Central memory CD8-positive, alpha-beta T cell (primary cell): ENCODE data around the gene IFNL2.

Source experiments
- ATAC-seq: fragments of 150-1000 bp; cut with Tn5 transposase; replicated peaks from 2 replicates; pipeline ENCODE4 v1.10.0; 2022; ENCODE audit warnings: mild to moderate bottlenecking, moderate FRiP score, moderate number of reproducible peaks; ENCODE audit not compliant: poor library complexity, severe bottlenecking; ENCODE audit errors: extremely low read depth
- DNase-seq, 2 donors: peaks; one replicate each; pipeline ENCODE4 v3.0.0; 2021; ENCODE audit warnings: low spot score in 2 of 2
- H3K27ac Mint-ChIP-seq: one replicate; pipeline ENCODE4 v1.8.0; 2022; ENCODE audit warnings: low read depth, mild to moderate bottlenecking, moderate library complexity, mixed read lengths
- H3K27me3 Mint-ChIP-seq: one replicate; pipeline ENCODE4 v1.8.0; 2022; ENCODE audit warnings: mixed read lengths
- H3K36me3 Mint-ChIP-seq: one replicate; pipeline ENCODE4 v1.8.0; 2022; ENCODE audit warnings: mild to moderate bottlenecking, moderate library complexity, mixed read lengths; ENCODE audit not compliant: insufficient read depth
- H3K4me1 Mint-ChIP-seq: one replicate; pipeline ENCODE4 v1.8.0; 2022; ENCODE audit warnings: mixed read lengths
- H3K4me3 Mint-ChIP-seq: one replicate; pipeline ENCODE4 v1.8.0; 2022; ENCODE audit warnings: mild to moderate bottlenecking, moderate library complexity, mixed read lengths
- H3K9me3 Mint-ChIP-seq: one replicate; pipeline ENCODE4 v1.8.0; 2022; ENCODE audit warnings: mixed read lengths

The IFNL2 gene

DNA sequence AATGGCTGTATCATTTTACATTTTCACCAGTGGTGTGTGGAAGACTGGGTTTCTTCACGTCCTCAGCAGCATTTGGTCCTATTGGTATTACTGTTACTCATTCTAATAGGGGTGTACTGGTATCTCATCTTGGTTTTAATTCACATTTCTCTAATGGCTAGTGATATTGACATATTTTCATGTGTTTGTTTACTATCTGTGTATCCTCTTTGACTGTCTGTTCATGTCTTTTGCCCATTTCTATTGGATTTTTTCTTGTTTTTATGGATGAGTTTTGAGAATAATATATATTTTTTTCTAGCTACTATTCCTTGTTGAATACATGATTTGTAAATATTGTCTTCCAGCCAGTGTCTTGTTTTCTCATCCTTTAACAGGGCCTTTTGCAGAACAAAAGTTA, 13.8 kb downstream of the IFNL2 start:
- ATAC-seq (no peak), DNase-seq (no peak)
- H3K4me1 Mint-ChIP-seq, result peaks cover 5% of the 10 kb centered on the region
- peaks cover 2% of the 10 kb centered on the region for H3K36me3 Mint-ChIP-seq
- no peak overlapping the region for H3K27ac Mint-ChIP-seq
- no peak overlapping the region for H3K4me3 Mint-ChIP-seq
- no peaks in the 10 kb centered on the region for H3K27me3 Mint-ChIP-seq
- H3K9me3 Mint-ChIP-seq, result no peaks in the 10 kb centered on the region

DNA sequence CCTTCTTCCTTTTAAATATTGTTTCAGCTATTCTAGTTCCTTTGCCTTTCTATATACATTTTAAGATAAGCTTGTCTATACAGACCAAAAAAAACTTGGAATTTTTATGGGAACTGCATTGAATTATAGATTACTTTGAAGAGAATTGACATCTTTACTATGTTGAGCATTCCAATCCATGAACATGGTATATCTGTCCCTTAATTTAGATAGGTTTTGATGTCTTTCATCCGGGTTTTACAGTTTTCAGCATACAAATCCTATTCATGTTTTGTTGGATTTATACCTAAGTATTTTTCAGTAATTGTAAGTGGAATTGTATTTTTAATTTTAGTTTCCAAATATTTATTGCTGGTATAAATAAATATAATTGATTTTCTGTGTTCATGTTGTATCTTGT, 15.8 kb downstream of the IFNL2 start:
- Mint-ChIP-seq H3K27ac (no peak overlapping the region), H3K4me3 (no peak overlapping the region), H3K4me1 (no peaks in the 10 kb centered on the region), H3K27me3 (no peaks in the 10 kb centered on the region), H3K9me3 (no peaks in the 10 kb centered on the region), H3K36me3 (peaks cover 4% of the 10 kb centered on the region)
- DNase-seq (no peak), ATAC-seq (no peak)

DNA sequence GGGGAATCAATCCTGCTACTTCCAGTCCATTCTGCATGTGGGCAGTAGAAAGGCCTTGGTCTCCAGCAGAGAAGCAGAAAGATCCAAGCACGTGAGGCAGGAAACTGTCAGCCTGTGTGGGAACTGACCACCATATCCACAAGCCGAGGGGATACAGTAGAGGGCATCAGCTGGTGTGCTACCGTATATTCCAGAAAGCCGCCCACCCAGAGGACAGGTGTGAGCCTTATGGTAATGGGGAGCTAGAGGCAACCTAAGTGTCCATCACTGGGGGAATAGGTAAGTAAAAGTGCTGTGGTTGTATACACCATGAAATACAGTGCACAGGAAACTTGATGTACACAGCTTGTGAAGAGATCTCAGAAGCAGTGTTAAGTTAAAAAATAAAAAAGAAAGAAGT, 25.2 kb downstream of the IFNL2 start:
- DNase-seq (no peak), ATAC-seq (no peak)
- H3K27ac Mint-ChIP-seq, result no peak overlapping the region
- peaks cover 4% of the 10 kb centered on the region for H3K36me3 Mint-ChIP-seq
- H3K4me3 Mint-ChIP-seq, result no peak overlapping the region
- no peaks in the 10 kb centered on the region for H3K27me3 Mint-ChIP-seq
- H3K9me3 Mint-ChIP-seq, result no peaks in the 10 kb centered on the region
- peaks cover 24% of the 10 kb centered on the region for H3K4me1 Mint-ChIP-seq

DNA sequence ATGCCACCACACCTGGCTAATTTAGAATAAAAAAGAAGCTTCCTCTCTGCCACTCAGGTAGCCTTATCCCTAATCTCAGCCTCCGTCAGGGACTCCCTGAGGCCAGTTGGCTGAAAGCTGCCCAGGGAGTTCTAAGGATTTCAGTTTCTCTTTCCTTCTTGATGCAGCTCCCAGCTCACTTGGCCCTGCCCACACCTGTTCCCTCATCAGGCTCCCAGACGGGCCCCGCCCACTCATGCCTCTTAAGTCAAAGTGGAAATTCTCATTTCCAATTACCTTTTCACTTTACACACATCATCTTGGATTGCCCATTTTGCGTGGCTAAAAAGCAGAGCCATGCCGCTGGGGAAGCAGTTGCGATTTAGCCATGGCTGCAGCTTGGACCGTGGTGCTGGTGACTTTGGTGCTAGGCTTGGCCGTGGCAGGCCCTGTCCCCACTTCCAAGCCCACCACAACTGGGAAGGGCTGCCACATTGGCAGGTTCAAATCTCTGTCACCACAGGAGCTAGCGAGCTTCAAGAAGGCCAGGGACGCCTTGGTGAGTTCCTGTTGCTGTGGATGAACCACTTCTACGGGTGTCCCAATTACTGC, 28.0 kb downstream of the IFNL2 start, which contains the start of gene IFNL1:
Gene IFNL1, plus strand, starts transcription at position 353 of the 591 bp plus-strand sequence. Its CDS starts 15 bp downstream, at position 368.
- Mint-ChIP-seq H3K9me3 (no peaks in the 10 kb centered on the region), H3K4me1 (peaks cover 38% of the 10 kb centered on the region), H3K36me3 (peaks cover 6% of the 10 kb centered on the region), H3K4me3 (peak within 1 kb of the TSS; percentile 2), H3K27me3 (no peaks in the 10 kb centered on the region), H3K27ac (no peak within 1 kb of the TSS)
- ATAC-seq (no peak), DNase-seq (no peak)

DNA sequence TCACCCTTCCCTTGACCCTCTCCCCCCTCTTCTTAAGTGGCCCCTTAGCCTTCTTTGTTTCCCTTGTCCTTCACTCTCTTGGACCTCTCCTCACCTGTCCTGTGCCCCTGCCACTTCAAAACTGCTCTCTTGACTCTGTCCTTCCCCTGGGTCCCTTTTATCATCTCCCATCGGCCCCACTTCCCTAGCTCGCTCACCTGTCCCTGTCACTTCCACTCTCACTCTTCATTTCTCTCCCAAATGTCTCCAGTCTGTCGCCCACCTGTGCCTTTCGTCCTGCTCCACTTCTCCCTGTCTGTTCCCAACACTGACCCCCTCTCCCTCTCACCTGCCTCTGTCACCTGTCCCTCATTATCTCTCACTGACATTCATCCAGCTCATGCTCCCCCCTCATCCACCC, 28.7 kb downstream of the IFNL2 start:
- Mint-ChIP-seq H3K4me3 (peak overlapping the region; percentile 2), H3K4me1 (peaks cover 38% of the 10 kb centered on the region), H3K27ac (no peak overlapping the region), H3K9me3 (no peaks in the 10 kb centered on the region), H3K27me3 (no peaks in the 10 kb centered on the region), H3K36me3 (peaks cover 6% of the 10 kb centered on the region)
- DNase-seq, result no peak
- no peak for ATAC-seq

DNA sequence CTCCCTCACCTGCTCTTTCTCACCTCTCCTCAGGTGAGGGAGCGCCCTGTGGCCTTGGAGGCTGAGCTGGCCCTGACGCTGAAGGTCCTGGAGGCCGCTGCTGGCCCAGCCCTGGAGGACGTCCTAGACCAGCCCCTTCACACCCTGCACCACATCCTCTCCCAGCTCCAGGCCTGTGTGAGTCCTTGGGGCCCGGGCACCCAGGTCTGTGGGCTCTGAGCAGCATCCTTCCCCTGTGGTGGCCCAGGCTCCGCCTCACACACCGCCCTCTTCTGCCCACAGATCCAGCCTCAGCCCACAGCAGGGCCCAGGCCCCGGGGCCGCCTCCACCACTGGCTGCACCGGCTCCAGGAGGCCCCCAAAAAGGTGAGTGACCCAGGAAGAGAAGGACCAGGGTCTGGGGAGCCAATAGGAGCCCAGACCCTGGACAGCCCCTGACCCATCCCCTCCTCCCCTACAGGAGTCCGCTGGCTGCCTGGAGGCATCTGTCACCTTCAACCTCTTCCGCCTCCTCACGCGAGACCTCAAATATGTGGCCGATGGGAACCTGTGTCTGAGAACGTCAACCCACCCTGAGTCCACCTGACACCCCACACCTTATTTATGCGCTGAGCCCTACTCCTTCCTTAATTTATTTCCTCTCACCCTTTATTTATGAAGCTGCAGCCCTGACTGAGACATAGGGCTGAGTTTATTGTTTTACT, 29.9 kb downstream of the IFNL2 start:
- ATAC-seq, result peak; percentile 95
- H3K4me3 Mint-ChIP-seq, result peak overlapping the region; percentile 78

DNA sequence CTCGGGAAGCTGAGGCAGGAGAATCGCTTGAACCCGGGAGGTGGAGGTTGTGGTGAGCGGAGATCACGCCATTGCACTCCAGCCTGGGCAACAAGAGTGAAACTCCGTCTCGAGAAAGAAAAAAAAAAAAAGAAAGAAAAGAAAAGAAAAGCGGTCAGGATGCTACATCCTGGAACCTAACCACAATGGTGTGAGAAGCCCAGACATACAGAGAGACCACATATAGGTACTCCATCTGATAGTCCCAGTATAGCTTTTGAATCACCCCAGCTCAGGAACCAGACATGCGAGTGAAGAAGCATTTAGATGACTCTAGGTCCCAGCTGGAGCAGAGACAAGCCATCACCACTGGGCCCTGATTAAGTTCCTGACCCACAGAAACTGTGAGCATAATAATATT, 31.2 kb downstream of the IFNL2 start:
- H3K36me3 Mint-ChIP-seq, result peaks cover 6% of the 10 kb centered on the region
- no peaks in the 10 kb centered on the region for H3K9me3 Mint-ChIP-seq
- H3K4me3 Mint-ChIP-seq, result peak overlapping the region; percentile 78
- H3K27ac Mint-ChIP-seq, result peak overlapping the region; percentile 47
- peaks cover 38% of the 10 kb centered on the region for H3K4me1 Mint-ChIP-seq
- DNase-seq (no peak), ATAC-seq (peak; percentile 38)
- H3K27me3 Mint-ChIP-seq, result no peaks in the 10 kb centered on the region

More for the DNA sequence above, 29.9 kb downstream of the IFNL2 start:
- DNase-seq, result peak; percentile 59 to 74
- no peaks in the 10 kb centered on the region for H3K27me3 Mint-ChIP-seq
- peaks cover 38% of the 10 kb centered on the region for H3K4me1 Mint-ChIP-seq
- peaks cover 6% of the 10 kb centered on the region for H3K36me3 Mint-ChIP-seq
- no peaks in the 10 kb centered on the region for H3K9me3 Mint-ChIP-seq
- peak overlapping the region; percentile 47 for H3K27ac Mint-ChIP-seq

DNA sequence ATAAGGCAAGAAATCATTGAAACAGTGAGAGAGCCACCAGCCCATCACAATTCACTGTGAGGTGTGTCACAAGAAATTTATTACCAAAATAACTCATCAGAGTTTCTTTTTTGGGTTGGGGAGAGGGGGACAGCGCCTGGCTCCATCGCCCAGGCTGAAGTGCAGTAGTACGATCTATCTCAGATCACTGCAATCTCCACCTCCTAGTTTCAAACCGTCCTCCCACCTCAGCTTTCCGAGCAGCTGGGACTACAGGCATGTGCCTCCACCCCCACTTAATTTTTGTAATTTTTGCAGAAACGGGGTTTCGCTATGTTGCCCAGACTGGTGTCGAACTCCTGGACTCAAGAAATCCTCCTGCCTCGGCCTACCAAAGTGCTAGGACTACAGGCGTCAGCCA, 31.6 kb downstream of the IFNL2 start:
- no peaks in the 10 kb centered on the region for H3K27me3 Mint-ChIP-seq
- peak overlapping the region; percentile 47 for H3K27ac Mint-ChIP-seq
- peak overlapping the region; percentile 78 for H3K4me3 Mint-ChIP-seq
- H3K4me1 Mint-ChIP-seq, result peaks cover 38% of the 10 kb centered on the region
- ATAC-seq (no peak), DNase-seq (no peak)
- H3K36me3 Mint-ChIP-seq, result peaks cover 6% of the 10 kb centered on the region
- H3K9me3 Mint-ChIP-seq, result no peaks in the 10 kb centered on the region

DNA sequence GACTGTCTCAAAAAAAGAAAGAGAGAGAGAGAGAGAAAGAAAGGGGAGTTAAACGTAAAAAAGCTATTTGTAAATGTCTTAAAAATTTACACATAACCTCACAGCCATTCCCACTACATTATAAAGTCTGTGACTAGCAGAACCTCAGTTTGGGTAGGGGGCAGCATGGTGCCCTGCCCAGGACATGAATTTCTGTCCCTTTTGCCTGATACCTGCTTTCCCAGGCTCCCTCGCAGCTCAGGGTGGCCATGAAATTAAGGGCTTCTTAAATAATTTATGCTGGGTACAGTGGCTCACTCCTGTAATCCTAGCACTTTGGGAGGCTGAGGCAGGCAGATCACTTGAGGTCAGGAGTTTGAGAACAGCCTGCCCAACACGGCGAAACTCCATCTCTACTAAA, 32.8 kb downstream of the IFNL2 start:
- H3K27ac Mint-ChIP-seq, result no peak overlapping the region
- H3K4me3 Mint-ChIP-seq, result no peak overlapping the region

DNA sequence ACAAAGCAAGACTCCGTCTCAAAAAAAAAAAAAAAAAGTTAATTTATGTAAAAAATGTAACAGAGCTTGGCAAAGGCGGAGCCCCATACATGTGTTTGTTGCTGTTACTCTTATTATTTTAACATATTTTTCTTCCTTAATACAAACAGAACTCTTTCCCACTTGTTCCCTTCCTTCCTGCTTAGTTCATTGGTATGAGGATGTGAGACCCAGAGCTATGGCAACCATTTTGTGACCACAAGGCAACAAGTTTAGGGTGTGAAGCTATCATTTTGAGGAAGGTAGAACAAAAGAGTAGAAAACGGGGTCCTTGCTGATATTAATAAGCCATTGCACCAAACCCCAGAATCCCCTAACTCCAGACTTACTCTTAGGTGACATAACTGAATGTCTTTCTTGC, 33.4 kb downstream of the IFNL2 start:
- ATAC-seq, result no peak
- Mint-ChIP-seq H3K27ac (no peak overlapping the region), H3K4me3 (no peak overlapping the region), H3K27me3 (no peaks in the 10 kb centered on the region), H3K9me3 (no peaks in the 10 kb centered on the region), H3K4me1 (peaks cover 32% of the 10 kb centered on the region), H3K36me3 (peaks cover 6% of the 10 kb centered on the region)
- no peak for DNase-seq

More for the DNA sequence above, 32.8 kb downstream of the IFNL2 start:
- no peak for ATAC-seq
- peaks cover 37% of the 10 kb centered on the region for H3K4me1 Mint-ChIP-seq
- no peak for DNase-seq
- peaks cover 6% of the 10 kb centered on the region for H3K36me3 Mint-ChIP-seq
- H3K27me3 Mint-ChIP-seq, result no peaks in the 10 kb centered on the region
- no peaks in the 10 kb centered on the region for H3K9me3 Mint-ChIP-seq

DNA sequence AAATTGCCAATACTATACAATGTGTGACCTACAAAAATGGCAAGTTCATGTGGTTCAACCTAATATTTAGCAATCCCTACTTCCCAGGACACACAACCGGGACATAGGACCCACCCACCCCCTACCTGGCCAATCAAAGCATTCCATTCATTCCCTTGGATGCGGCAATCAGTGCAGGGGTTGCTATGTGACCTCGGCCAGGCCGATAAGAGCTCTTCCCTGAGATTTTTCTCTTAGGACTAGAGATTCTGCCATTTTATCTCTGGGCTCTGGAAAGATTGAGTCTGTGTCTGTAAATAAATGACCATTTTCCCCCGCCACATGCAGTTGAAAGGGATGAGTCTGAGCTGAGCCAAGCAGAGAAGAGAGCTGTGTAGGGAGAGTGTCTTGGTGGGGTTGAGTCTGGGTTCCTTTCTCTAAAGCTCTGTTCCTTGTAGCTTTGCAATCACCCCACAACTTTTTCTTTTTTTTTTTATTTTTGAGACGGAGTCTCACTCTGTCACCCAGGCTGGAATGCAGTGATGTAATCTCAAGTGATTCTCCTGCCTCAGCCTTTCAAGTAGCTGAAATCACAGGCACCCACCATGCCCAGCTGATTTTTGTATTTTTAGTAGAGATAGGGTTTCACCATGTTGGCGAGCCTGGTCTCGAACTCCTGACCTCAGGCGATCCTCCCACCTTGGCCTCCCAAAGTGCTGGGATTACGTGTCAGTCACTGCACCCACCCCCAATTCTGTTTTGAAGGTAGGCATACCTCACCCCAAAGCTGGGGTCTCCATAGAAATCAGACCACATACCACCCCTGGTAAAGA, 35.4 kb downstream of the IFNL2 start:
- H3K4me1 Mint-ChIP-seq, result peaks cover 18% of the 10 kb centered on the region

DNA sequence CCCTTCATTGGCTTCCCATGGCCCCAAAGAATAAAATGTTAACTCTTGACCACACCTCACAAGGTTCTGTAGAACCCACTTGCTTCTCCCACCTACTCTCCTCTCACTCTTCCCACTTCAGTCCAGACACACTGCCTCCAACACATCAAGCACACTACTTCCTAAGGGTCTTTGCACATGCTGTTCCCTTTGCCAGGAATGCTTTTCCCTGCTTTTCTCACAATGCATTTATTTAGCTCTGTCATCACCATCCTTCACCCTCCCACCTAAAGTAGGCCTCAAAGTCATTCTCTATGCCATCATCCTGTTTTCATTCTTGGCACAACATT, 36.0 kb downstream of the IFNL2 start:
- no peak overlapping the region for H3K4me3 Mint-ChIP-seq
- ATAC-seq (no peak), DNase-seq (no peak)
- no peak overlapping the region for H3K27ac Mint-ChIP-seq
- peaks cover 16% of the 10 kb centered on the region for H3K4me1 Mint-ChIP-seq
- no peaks in the 10 kb centered on the region for H3K9me3 Mint-ChIP-seq
- H3K36me3 Mint-ChIP-seq, result peaks cover 2% of the 10 kb centered on the region
- H3K27me3 Mint-ChIP-seq, result no peaks in the 10 kb centered on the region

More for the DNA sequence above, 35.4 kb downstream of the IFNL2 start:
- H3K4me3 Mint-ChIP-seq, result no peak overlapping the region
- H3K36me3 Mint-ChIP-seq, result peaks cover under 1% of the 10 kb centered on the region
- no peaks in the 10 kb centered on the region for H3K9me3 Mint-ChIP-seq
- no peaks in the 10 kb centered on the region for H3K27me3 Mint-ChIP-seq
- DNase-seq, result no peak
- ATAC-seq, result no peak
- no peak overlapping the region for H3K27ac Mint-ChIP-seq
